ENCODE data around the gene SAMD8. TPM values are rescaled to one million over a fixed set of nuclear protein-coding genes. Genes with fewer than 3 reads are reported as not detected.

The SAMD8 gene
- total and polyA plus RNA-seq, 10 of the 15 experiments (the other 5 are each of a cell fraction or from before 2014, with no cell fraction given), result 2.8 to 26.0 (median 9.3) TPM

DNA sequence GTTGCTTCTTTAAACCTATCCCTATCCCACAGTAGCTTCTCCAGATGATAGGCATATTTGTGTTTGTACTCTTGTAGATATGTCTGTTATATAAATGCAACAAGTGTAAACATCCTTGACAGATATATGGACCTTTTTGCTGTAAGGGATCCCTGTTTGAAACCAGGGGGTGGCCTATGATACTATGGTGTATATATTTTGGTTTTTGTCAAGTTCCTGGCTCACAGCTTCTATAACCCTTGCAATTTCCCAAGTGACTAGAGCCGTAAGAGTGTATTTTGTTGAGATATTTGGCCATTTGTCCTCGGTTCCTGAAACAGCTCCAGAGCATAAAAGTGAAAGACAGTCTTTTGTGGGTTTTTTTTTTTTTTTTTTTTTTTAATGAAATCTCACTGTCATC, 114.6 kb downstream of the SAMD8 start:
- no peak for FAIRE-seq
- WGBS (ENCODE audit: insufficient coverage, insufficient replicate concordance, low lambda C conversion rate, missing lambda C conversion rate), result 54% methylated on average over 2 of the region's 2 CpGs
- no peak overlapping the region for H3K27ac ChIP-seq (ENCODE audit: control insufficient read depth, insufficient read depth)
- H3K9me3 ChIP-seq (replicated peaks; ENCODE audit: control insufficient read depth, insufficient read depth, low read length), result no peaks in the 10 kb centered on the region
- ATAC-seq, result no peak
- in situ Hi-C loops (cut with MboI) (no loop called here), intact Hi-C loops (cut with micrococcal nuclease; ENCODE audit: unreplicated experiment) (no loop called here)
- no TSS peak for BruUV-seq (replicated peaks)
- peaks cover 3% of the 10 kb centered on the region for H3K4me1 ChIP-seq (ENCODE audit: control insufficient read depth, insufficient read depth, low read length)
- no peak overlapping the region for H3K4me3 ChIP-seq
- H3K36me3 ChIP-seq (ENCODE audit: control insufficient read depth in 2 of 2, insufficient read depth in 2 of 2, low read length in 1 of 2), result peaks cover 9 to 37% of the 10 kb centered on the region in 2 experiments
- SMC1A ChIA-PET (ENCODE audit: uncharacterized antibody, unreplicated experiment), result interaction anchor here (0.8 to 2.2 kb wide), 6 partner anchors 7 to 111 kb away, joined by 3 to 8 read pairs (median 4); partner anchors contain the start of gene COMTD1
- H3K4me2 ChIP-seq (ENCODE audit: control insufficient read depth, insufficient read depth), result peak overlapping the region; percentile 19; the same call in 1 of the 2 replicates
- no peak overlapping the region for H2AFZ ChIP-seq (ENCODE audit: control insufficient read depth, low read depth, low read length)
- H3K27me3 ChIP-seq (replicated peaks in 1 of 2; ENCODE audit: control insufficient read depth in 2 of 2, insufficient read depth in 2 of 2, low read length in 1 of 2), result no peaks in the 10 kb centered on the region
- peaks cover 32% of the 10 kb centered on the region for H3K79me2 ChIP-seq (ENCODE audit: control insufficient read depth, insufficient read depth, low read length)
- RAD21 ChIA-PET (ENCODE audit: unreplicated experiment), result interaction anchor here (0.6 to 1.9 kb wide), 4 partner anchors 15 to 347 kb away, joined by 3 to 4 read pairs (median 3); partner anchors contain the start of gene VDAC2
- peaks cover 2% of the 10 kb centered on the region; the same call in 1 of the 2 replicates for H4K20me1 ChIP-seq (ENCODE audit: control insufficient read depth, insufficient read depth)
- no peak for DNase-seq (ENCODE audit: low read depth, low spot score)
- no peak overlapping the region for H3K9ac ChIP-seq (ENCODE audit: control insufficient read depth, insufficient read depth, low read length)
- CTCF ChIA-PET, result interaction anchor here (0.6 to 14.5 kb wide), 8 partner anchors 8 to 1755 kb away, joined by 3 to 207 read pairs (median 18); partner anchors contain the start of genes COMTD1 and VDAC2
- POLR2A ChIA-PET, result interaction anchor here (0.6 to 2.5 kb wide), 3 partner anchors 15 to 518 kb away, joined by 3 to 15 read pairs (median 5); partner anchors contain the start of gene VDAC2
- no peak for TF ChIP-seq ETV6 (conservative IDR thresholded peaks at IDR 0.05 in 1 of 2, IDR thresholded peaks at IDR 0.05 in 1 of 2; ENCODE audit: borderline replicate concordance in 1 of 2, low read depth in 1 of 2)
- TF ChIP-seq TCF3 (IDR thresholded peaks at IDR 0.05; ENCODE audit: borderline replicate concordance, insufficient read depth, low read depth, low read length), result no peak
- no peak for TF ChIP-seq ESRRA (IDR thresholded peaks at IDR 0.05; ENCODE audit: low read length)
- no peak for TF ChIP-seq SREBF1 (IDR thresholded peaks at IDR 0.05; ENCODE audit: low read length)
- no peak for TF ChIP-seq CHD2 (IDR thresholded peaks at IDR 0.05; ENCODE audit: borderline replicate concordance, low read depth, low read length)
- TF ChIP-seq, protein P1, sequence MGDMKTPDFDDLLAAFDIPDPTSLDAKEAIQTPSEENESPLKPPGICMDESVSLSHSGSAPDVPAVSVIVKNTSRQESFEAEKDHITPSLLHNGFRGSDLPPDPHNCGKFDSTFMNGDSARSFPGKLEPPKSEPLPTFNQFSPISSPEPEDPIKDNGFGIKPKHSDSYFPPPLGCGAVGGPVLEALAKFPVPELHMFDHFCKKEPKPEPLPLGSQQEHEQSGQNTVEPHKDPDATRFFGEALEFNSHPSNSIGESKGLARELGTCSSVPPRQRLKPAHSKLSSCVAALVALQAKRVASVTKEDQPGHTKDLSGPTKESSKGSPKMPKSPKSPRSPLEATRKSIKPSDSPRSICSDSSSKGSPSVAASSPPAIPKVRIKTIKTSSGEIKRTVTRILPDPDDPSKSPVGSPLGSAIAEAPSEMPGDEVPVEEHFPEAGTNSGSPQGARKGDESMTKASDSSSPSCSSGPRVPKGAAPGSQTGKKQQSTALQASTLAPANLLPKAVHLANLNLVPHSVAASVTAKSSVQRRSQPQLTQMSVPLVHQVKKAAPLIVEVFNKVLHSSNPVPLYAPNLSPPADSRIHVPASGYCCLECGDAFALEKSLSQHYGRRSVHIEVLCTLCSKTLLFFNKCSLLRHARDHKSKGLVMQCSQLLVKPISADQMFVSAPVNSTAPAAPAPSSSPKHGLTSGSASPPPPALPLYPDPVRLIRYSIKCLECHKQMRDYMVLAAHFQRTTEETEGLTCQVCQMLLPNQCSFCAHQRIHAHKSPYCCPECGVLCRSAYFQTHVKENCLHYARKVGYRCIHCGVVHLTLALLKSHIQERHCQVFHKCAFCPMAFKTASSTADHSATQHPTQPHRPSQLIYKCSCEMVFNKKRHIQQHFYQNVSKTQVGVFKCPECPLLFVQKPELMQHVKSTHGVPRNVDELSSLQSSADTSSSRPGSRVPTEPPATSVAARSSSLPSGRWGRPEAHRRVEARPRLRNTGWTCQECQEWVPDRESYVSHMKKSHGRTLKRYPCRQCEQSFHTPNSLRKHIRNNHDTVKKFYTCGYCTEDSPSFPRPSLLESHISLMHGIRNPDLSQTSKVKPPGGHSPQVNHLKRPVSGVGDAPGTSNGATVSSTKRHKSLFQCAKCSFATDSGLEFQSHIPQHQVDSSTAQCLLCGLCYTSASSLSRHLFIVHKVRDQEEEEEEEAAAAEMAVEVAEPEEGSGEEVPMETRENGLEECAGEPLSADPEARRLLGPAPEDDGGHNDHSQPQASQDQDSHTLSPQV (IDR thresholded peaks at IDR 0.05), result no peak
- TF ChIP-seq, protein P2, sequence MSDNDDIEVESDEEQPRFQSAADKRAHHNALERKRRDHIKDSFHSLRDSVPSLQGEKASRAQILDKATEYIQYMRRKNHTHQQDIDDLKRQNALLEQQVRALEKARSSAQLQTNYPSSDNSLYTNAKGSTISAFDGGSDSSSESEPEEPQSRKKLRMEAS (IDR thresholded peaks at IDR 0.05; ENCODE audit: low read depth, low read length), result no peak
- no peak for TF ChIP-seq CBFB (IDR thresholded peaks at IDR 0.05; ENCODE audit: low read depth)
- TF ChIP-seq BHLHE40 (IDR thresholded peaks at IDR 0.05; ENCODE audit: borderline replicate concordance in 1 of 2, low read depth in 2 of 2, low read length in 1 of 2), result no peak
- TF ChIP-seq SREBF2 (IDR thresholded peaks at IDR 0.05; ENCODE audit: low read length), result no peak
- TF ChIP-seq, protein P3, sequence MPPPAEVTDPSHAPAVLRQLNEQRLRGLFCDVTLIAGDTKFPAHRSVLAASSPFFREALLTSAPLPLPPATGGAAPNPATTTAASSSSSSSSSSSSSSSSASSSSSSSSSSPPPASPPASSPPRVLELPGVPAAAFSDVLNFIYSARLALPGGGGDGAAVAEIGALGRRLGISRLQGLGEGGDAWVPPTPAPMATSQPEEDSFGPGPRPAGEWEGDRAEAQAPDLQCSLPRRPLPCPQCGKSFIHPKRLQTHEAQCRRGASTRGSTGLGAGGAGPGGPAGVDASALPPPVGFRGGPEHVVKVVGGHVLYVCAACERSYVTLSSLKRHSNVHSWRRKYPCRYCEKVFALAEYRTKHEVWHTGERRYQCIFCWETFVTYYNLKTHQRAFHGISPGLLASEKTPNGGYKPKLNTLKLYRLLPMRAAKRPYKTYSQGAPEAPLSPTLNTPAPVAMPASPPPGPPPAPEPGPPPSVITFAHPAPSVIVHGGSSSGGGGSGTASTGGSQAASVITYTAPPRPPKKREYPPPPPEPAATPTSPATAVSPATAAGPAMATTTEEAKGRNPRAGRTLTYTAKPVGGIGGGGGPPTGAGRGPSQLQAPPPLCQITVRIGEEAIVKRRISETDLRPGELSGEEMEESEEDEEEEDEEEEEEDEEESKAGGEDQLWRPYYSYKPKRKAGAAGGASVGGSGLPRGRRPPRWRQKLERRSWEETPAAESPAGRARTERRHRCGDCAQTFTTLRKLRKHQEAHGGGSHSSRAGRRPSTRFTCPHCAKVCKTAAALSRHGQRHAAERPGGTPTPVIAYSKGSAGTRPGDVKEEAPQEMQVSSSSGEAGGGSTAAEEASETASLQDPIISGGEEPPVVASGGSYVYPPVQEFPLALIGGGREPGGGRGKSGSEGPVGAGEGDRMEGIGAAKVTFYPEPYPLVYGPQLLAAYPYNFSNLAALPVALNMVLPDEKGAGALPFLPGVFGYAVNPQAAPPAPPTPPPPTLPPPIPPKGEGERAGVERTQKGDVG (CRISPR knock-in tag; IDR thresholded peaks at IDR 0.05), result no peak
- TF ChIP-seq NFYB (IDR thresholded peaks at IDR 0.05; ENCODE audit: insufficient read depth, low read depth, low read length), result no peak
- no peak for TF ChIP-seq FOXM1 (IDR thresholded peaks at IDR 0.05; ENCODE audit: low read depth, low read length)
- no peak for TF ChIP-seq PML (IDR thresholded peaks at IDR 0.05; ENCODE audit: low read length)
- TF ChIP-seq ZBED1 (IDR thresholded peaks at IDR 0.05; ENCODE audit: borderline replicate concordance), result no peak
- TF ChIP-seq, protein P4, sequence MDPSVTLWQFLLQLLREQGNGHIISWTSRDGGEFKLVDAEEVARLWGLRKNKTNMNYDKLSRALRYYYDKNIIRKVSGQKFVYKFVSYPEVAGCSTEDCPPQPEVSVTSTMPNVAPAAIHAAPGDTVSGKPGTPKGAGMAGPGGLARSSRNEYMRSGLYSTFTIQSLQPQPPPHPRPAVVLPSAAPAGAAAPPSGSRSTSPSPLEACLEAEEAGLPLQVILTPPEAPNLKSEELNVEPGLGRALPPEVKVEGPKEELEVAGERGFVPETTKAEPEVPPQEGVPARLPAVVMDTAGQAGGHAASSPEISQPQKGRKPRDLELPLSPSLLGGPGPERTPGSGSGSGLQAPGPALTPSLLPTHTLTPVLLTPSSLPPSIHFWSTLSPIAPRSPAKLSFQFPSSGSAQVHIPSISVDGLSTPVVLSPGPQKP (IDR thresholded peaks at IDR 0.05; ENCODE audit: low read depth, low read length), result no peak

Data from GM12878 (cell line).